PFSK-1 (cell line): ENCODE data around the gene C1orf141.

Source experiments
- FOXP2 ChIP-seq: optimal IDR thresholded peaks from 2 replicates; pipeline ENCODE3; 2011; ENCODE audit warnings: borderline replicate concordance, control low read depth, inconsistent platforms; ENCODE audit not compliant: insufficient read depth; ENCODE audit errors: extremely low read length, extremely low read depth
- POLR2AphosphoS5 ChIP-seq: IDR thresholded peaks from 2 replicates; pipeline ENCODE4 v1.6.1; 2012; ENCODE audit warnings: low read depth, mild to moderate bottlenecking, control low read depth, low read length, moderate library complexity
- REST ChIP-seq, 2 experiments: IDR thresholded peaks; 2 replicates each; pipeline versions ENCODE4 v1.6.1 to v1.8.0; 2011 to 2012; ENCODE audit warnings: low read depth in 2 of 2, low read length in 2 of 2, control low read depth in 1 of 2, inconsistent platforms in 1 of 2, mild to moderate bottlenecking in 1 of 2, moderate library complexity in 1 of 2; ENCODE audit not compliant: insufficient read depth in 1 of 2
- SIN3A ChIP-seq: IDR thresholded peaks from 2 replicates; pipeline ENCODE4 v1.6.1; 2012; ENCODE audit warnings: mild to moderate bottlenecking, low read length, moderate library complexity, borderline replicate concordance; ENCODE audit not compliant: insufficient read depth
- TAF1 ChIP-seq: IDR thresholded peaks from 2 replicates; pipeline ENCODE4 v1.6.1; 2012; ENCODE audit warnings: low read length, control low read depth, borderline replicate concordance; ENCODE audit not compliant: insufficient read depth

The C1orf141 gene

GRCh38 chr1:67089685-67090208 lies 45.0 kb downstream of the C1orf141 start:
- no peak for TF ChIP-seq SIN3A
- TF ChIP-seq TAF1 = no peak
- TF ChIP-seq FOXP2 = no peak
- no peak for TF ChIP-seq POLR2AphosphoS5

- TF ChIP-seq SIN3A (no peak), TAF1 (no peak), POLR2AphosphoS5 (no peak), FOXP2 (no peak)
Measured at GRCh38 chr1:67088440-67088839, 46.3 kb downstream of the C1orf141 start.

GRCh38 chr1:67085326-67085725 lies 49.4 kb downstream of the C1orf141 start:
- TF ChIP-seq FOXP2 = no peak
- no peak for TF ChIP-seq POLR2AphosphoS5
- no peak for TF ChIP-seq TAF1
- no peak for TF ChIP-seq SIN3A
- no peak for TF ChIP-seq REST (IDR thresholded peaks at IDR 0.05; ENCODE audit: insufficient read depth in 1 of 2, low read depth in 2 of 2, low read length in 2 of 2)

GRCh38 chr1:67084765-67085318 lies 49.9 kb downstream of the C1orf141 start:
- TF ChIP-seq POLR2AphosphoS5 (no peak), SIN3A (no peak), REST (IDR thresholded peaks at IDR 0.05; ENCODE audit: insufficient read depth in 1 of 2, low read depth in 2 of 2, low read length in 2 of 2) (no peak), FOXP2 (no peak), TAF1 (no peak)

GRCh38 chr1:67078291-67078690 lies 56.5 kb downstream of the C1orf141 start:
- TF ChIP-seq TAF1 = no peak
- TF ChIP-seq FOXP2 = no peak
- no peak for TF ChIP-seq SIN3A
- no peak for TF ChIP-seq REST (IDR thresholded peaks at IDR 0.05; ENCODE audit: insufficient read depth in 1 of 2, low read depth in 2 of 2, low read length in 2 of 2)

GRCh38 chr1:67077593-67077992 lies 57.2 kb downstream of the C1orf141 start:
- TF ChIP-seq POLR2AphosphoS5 = no peak
- TF ChIP-seq FOXP2 = no peak
- TF ChIP-seq REST (IDR thresholded peaks at IDR 0.05; ENCODE audit: insufficient read depth in 1 of 2, low read depth in 2 of 2, low read length in 2 of 2) = no peak
- no peak for TF ChIP-seq SIN3A
- no peak for TF ChIP-seq TAF1
